ENCODE data around the gene PHLDB2. TPM values are rescaled to one million over a fixed set of nuclear protein-coding genes. Genes with fewer than 3 reads are reported as not detected.

Gene PHLDB2
- total RNA-seq, 1 experiment from 2014 or later: 143 TPM

DNA sequence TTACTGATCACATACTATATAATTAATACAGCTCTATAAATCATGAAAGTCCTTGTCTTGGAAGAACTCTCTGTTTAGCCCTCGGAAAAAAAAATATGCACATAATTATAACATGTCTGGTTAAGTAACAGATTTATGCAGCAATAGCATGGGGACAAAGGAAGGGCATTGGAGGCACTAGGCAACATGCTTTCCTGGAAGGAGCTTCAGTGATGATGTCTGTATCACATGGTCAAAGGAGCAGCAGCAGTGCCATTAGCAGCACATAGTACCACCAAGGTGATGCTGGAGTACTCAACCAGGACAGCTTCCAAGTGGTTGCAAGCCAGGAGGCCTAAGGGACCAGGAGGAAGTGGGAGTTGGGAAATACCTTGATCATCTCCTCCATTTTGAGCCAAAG, 36.3 kb upstream of the PHLDB2 start:
- no peak overlapping the region for H3K4me2 ChIP-seq (ENCODE audit: low read length)
- no peaks in the 10 kb centered on the region; a peak in 1 of 4 replicates for H3K9me3 ChIP-seq (ENCODE audit: control insufficient read depth in 1 of 2, insufficient read depth in 1 of 2, low read depth in 1 of 2, low read length in 2 of 2)
- ChIA-PET POLR2A (no interaction called here), CTCF (no interaction called here), RAD21 (ENCODE audit: low non-redundant PET in 1 of 2, low total read pairs in 2 of 2, uncharacterized antibody in 2 of 2, unreplicated experiment in 2 of 2) (no interaction called here)
- TF ChIP-seq REST (IDR thresholded peaks at IDR 0.05; ENCODE audit: low read depth): no peak
- TF ChIP-seq MAX (IDR thresholded peaks at IDR 0.05): no peak
- no peak for TF ChIP-seq JUND (IDR thresholded peaks at IDR 0.05)
- TF ChIP-seq, protein P1, sequence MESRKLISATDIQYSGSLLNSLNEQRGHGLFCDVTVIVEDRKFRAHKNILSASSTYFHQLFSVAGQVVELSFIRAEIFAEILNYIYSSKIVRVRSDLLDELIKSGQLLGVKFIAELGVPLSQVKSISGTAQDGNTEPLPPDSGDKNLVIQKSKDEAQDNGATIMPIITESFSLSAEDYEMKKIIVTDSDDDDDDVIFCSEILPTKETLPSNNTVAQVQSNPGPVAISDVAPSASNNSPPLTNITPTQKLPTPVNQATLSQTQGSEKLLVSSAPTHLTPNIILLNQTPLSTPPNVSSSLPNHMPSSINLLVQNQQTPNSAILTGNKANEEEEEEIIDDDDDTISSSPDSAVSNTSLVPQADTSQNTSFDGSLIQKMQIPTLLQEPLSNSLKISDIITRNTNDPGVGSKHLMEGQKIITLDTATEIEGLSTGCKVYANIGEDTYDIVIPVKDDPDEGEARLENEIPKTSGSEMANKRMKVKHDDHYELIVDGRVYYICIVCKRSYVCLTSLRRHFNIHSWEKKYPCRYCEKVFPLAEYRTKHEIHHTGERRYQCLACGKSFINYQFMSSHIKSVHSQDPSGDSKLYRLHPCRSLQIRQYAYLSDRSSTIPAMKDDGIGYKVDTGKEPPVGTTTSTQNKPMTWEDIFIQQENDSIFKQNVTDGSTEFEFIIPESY (IDR thresholded peaks at IDR 0.05; ENCODE audit: extremely low read depth, insufficient replicate concordance, low read length): no peak
- no peak for TF ChIP-seq ZNF274 (IDR thresholded peaks at IDR 0.05; ENCODE audit: low read depth, low read length)
- no peak for TF ChIP-seq POLR2A (IDR thresholded peaks at IDR 0.05; ENCODE audit: borderline replicate concordance, extremely low read depth, insufficient read depth, insufficient read length)
- no peak for TF ChIP-seq ZFX (IDR thresholded peaks at IDR 0.05)
- H3K79me2 ChIP-seq (ENCODE audit: insufficient read depth, low read length): no peaks in the 10 kb centered on the region
- no peak overlapping the region for H2AFZ ChIP-seq (ENCODE audit: low read depth, low read length, poor library complexity, severe bottlenecking)
- no peaks in the 10 kb centered on the region for H4K20me1 ChIP-seq (ENCODE audit: insufficient read depth)
- no peaks in the 10 kb centered on the region for H3K9me2 ChIP-seq (ENCODE audit: insufficient read depth)
- H3K27me3 ChIP-seq (ENCODE audit: insufficient read depth, low read length): no peaks in the 10 kb centered on the region
- BruUV-seq (replicated peaks): no TSS peak
- H3K4me1 ChIP-seq (ENCODE audit: control insufficient read depth in 1 of 2, insufficient read depth in 2 of 2, low read length in 2 of 2): peaks cover 0 to 15% of the 10 kb centered on the region in 2 experiments; a peak in 1 of 4 replicates
- DNase-seq (ENCODE audit: low read depth, low spot score) (no peak), ATAC-seq (no peak)
- H3K9ac ChIP-seq (ENCODE audit: low read length): no peak overlapping the region
- H3K27ac ChIP-seq (ENCODE audit: low read depth, low read length): no peak overlapping the region
- no peaks in the 10 kb centered on the region for H3K36me3 ChIP-seq (ENCODE audit: control insufficient read depth in 1 of 2, insufficient read depth in 2 of 2, low read length in 2 of 2)
- intact Hi-C loops (cut with micrococcal nuclease): no loop called here
- H3K4me3 ChIP-seq (replicated peaks in 1 of 2; ENCODE audit: low read depth in 1 of 2, low read length in 2 of 2): no peak overlapping the region
